GM10248 (cell line): Measurements from ENCODE around the gene RSPH6A.

Source experiments
- CTCF ChIA-PET: fragments of 300-600 bp; sonication (Branson Sonifier 250); formaldehyde crosslinking; extraction: SDS; loops from one replicate; lab custom pipeline; 2021; ENCODE audit warnings: antibody characterized with exemption; lab: Yijun Ruan, JAX
- POLR2A ChIA-PET: fragments of 350-650 bp; sonication (Branson Sonifier 250); formaldehyde crosslinking; extraction: SDS; loops from one replicate; lab custom pipeline; 2020; ENCODE audit warnings: antibody characterized with exemption; lab: Yijun Ruan, JAX
- DNase-seq: peaks from one replicate; pipeline ENCODE4 v3.0.0; 2012; ENCODE audit errors: extremely low spot score
- CTCF ChIP-seq: IDR thresholded peaks from 2 replicates; pipeline ENCODE4 v1.5.1; 2012; ENCODE audit warnings: mild to moderate bottlenecking, low read depth; ENCODE audit errors: extremely low read depth, missing control alignments, control extremely low read depth

Gene RSPH6A

DNA sequence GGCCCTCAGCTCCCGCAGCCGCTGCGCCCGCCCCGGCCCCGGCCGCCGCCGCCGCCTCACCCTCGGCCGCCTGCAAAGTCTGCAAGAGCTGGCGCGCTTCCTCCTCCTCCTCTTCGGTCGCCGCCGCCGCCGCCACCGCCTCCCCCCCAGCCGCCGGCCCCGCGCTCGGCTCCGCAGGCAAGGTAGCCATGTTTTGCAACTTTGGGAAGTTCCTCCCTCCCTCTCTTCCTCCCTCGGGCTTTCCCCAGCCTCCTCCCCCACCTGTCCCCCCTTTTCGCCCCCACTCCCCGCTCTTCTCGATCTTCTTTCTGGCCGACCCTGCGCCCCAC is 46.5 kb downstream of the RSPH6A start:
- TF ChIP-seq CTCF: no peak
- ChIA-PET CTCF (interaction anchor here (0.9 to 5.8 kb wide), 17 partner anchors 9 to 260 kb away, joined by 3 to 77 read pairs (median 9); partner anchors contain the start of genes DMPK, DMWD, FBXO46 and FOXA3), POLR2A (interaction anchor here (0.8 to 1.5 kb wide), 6 partner anchors 11 to 300 kb away, joined by 3 to 9 read pairs (median 3); partner anchors contain the start of gene IRF2BP1)
- DNase-seq: no peak

GRCh38 chr19:45767881-45768654 is 47.0 kb downstream of the RSPH6A start:
- no peak for TF ChIP-seq CTCF
- DNase-seq: peak; percentile 63
- ChIA-PET POLR2A (interaction anchor here (1.0 to 1.5 kb wide), 2 partner anchors 11 to 38 kb away, joined by 3 to 9 read pairs; no protein-coding TSS in a partner anchor), CTCF (interaction anchor here (1.4 to 5.8 kb wide), 10 partner anchors 10 to 261 kb away, joined by 4 to 77 read pairs (median 17); partner anchors contain the start of genes DMPK, DMWD, FOXA3 and QPCTL)

DNA sequence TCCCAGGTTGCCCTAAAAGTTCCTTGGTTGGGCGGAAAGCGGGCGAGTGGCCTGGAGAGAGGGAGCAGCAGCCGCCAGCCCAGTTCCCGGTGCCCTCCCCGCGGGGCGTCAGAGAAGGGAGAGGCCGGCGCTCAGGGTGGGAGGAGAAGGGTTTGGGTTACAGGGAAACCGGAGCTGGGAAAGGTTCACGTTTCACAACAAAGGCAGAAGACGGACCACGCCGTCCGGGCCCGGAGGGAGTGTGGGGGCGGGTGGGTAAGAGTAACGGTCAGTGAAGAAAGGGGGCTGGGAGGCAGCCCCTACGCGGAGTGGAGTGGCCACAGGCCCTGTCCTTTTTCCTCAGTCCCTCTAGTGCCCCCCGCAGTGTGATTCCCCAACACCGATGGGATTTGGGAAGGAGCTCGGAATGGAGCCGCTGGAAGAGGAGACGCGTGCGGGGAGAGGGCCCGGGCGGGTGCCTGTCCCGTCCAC is 47.7 kb downstream of the RSPH6A start:
- CTCF ChIA-PET: interaction anchor here (3.4 to 5.8 kb wide), 3 partner anchors 13 to 75 kb away, joined by 20 to 63 read pairs (median 30); partner anchors contain the start of genes DMPK, QPCTL and SNRPD2
- TF ChIP-seq CTCF: no peak
- DNase-seq: no peak
- POLR2A ChIA-PET: no interaction called here

GRCh38 chr19:45766869-45767346 is 48.2 kb downstream of the RSPH6A start:
- no peak for TF ChIP-seq CTCF
- POLR2A ChIA-PET: no interaction called here
- CTCF ChIA-PET: interaction anchor here (5.0 to 5.8 kb wide), 2 partner anchors 13 to 14 kb away, joined by 30 to 63 read pairs; partner anchors contain the start of gene DMPK
- no peak for DNase-seq

GRCh38 chr19:45766296-45766868 is 48.7 kb downstream of the RSPH6A start:
- POLR2A ChIA-PET: no interaction called here
- DNase-seq: no peak
- CTCF ChIA-PET: interaction anchor here (1.0 to 5.0 kb wide), 2 partner anchors 12 to 68 kb away, joined by 3 to 30 read pairs; no protein-coding TSS in a partner anchor
- no peak for TF ChIP-seq CTCF

- ChIA-PET POLR2A (no interaction called here), CTCF (interaction anchor here (1.0 kb wide), 1 partner anchor 69 kb away, joined by 3 read pairs; no protein-coding TSS in a partner anchor)
- no peak for TF ChIP-seq CTCF
- DNase-seq: no peak
Measured at GRCh38 chr19:45765702-45766295, 49.3 kb downstream of the RSPH6A start.
